GM04503 (cell line): ENCODE results near the gene RAB10.

Experiments used
- DNase-seq: peaks from one replicate; pipeline ENCODE4 v3.0.0-alpha.2; 2012; ENCODE audit warnings: low read depth

Gene RAB10

GRCh38 chr2:26179446-26179913, 145.6 kb downstream of the RAB10 start:
- DNase-seq, result no peak

- no peak for DNase-seq
Observed at GRCh38 chr2:26182441-26182840, 148.6 kb downstream of the RAB10 start.

GRCh38 chr2:26182887-26183630, 149.2 kb downstream of the RAB10 start:
- DNase-seq, result no peak

- DNase-seq, result no peak
Observed at GRCh38 chr2:26184121-26184520, 150.2 kb downstream of the RAB10 start.

GRCh38 chr2:26184555-26185303, 150.8 kb downstream of the RAB10 start:
- peak; percentile 23 for DNase-seq

GRCh38 chr2:26185304-26185928, 151.5 kb downstream of the RAB10 start:
- DNase-seq, result no peak

GRCh38 chr2:26185954-26186770, 152.3 kb downstream of the RAB10 start:
- DNase-seq, result no peak
